Posterior vena cava (tissue), 2 donors: ENCODE results near the gene SCN1A. TPM values are rescaled to one million over a fixed set of nuclear protein-coding genes. Genes with fewer than 3 reads are reported as not detected.
"Not testable (repeated sequence)": the region's sequence is repeated elsewhere in the genome, so short reads cannot be mapped to it uniquely, and the experiment has no call there.

Experiments used
- DNase-seq: peaks from one replicate; pipeline ENCODE4 v3.0.0-alpha.2; 2020; ENCODE audit warnings: low spot score
- intact Hi-C, 2 donors: fragments of 100-400 bp; cut with DNase I; formaldehyde crosslinking; loops; one replicate each; pipeline versions ENCODE4 v1.14.1 to v1.14.2; 2022 to 2023
- total RNA-seq, 2 donors: library from RNA; stranded (reverse); fragmentation: NEBNext Ultra II Directional; extraction: Animal tissue kit (Norgen Biotek cat#: 25700); gene quantifications; one replicate each; pipeline ENCODE4 v1.2.1, GENCODE V29; 2021
- donor health status: DM: yes; HTN: yes; CAD: no.
- donor health status: DM: yes; HTN: yes; CAD: no.

Gene SCN1A
- total RNA-seq, 2 donors from 2014 or later = not detected

GRCh38 chr2:166031054-166031453 is 96.8 kb downstream of the SCN1A start:
- no peak for DNase-seq
- intact Hi-C loops = no loop called here

GRCh38 chr2:166025313-166025712 is 102.5 kb downstream of the SCN1A start:
- no peak for DNase-seq
- intact Hi-C loops = no loop called here

GRCh38 chr2:166017208-166017607 is 110.6 kb downstream of the SCN1A start:
- intact Hi-C loops = no loop called here
- DNase-seq = no peak

- no peak for DNase-seq
Measured at GRCh38 chr2:166013878-166014277, 113.9 kb downstream of the SCN1A start.

GRCh38 chr2:166011660-166012059 is 116.2 kb downstream of the SCN1A start:
- DNase-seq = no peak
- intact Hi-C loops = no loop called here

More at GRCh38 chr2:166013878-166014277, 113.9 kb downstream of the SCN1A start:
- intact Hi-C loops = no loop called here

GRCh38 chr2:166000401-166000800 is 127.4 kb downstream of the SCN1A start:
- intact Hi-C loops = no loop called here
- DNase-seq = no peak

GRCh38 chr2:165990846-165991245 is 137.0 kb downstream of the SCN1A start:
- intact Hi-C loops = no loop called here
- DNase-seq = no peak

- DNase-seq = no peak
- intact Hi-C loops = no loop called here
Measured at GRCh38 chr2:165989851-165990250, 138.0 kb downstream of the SCN1A start.

GRCh38 chr2:165985120-165985519 is 142.7 kb downstream of the SCN1A start:
- no peak for DNase-seq
- intact Hi-C loops = no loop called here

- DNase-seq, intact Hi-C loops: not testable (repeated sequence)
Measured at GRCh38 chr2:165972161-165972560, 155.7 kb downstream of the SCN1A start.

GRCh38 chr2:165970663-165971062 is 157.2 kb downstream of the SCN1A start:
- intact Hi-C loops = no loop called here

GRCh38 chr2:165969227-165969626 is 158.6 kb downstream of the SCN1A start:
- intact Hi-C loops = no loop called here
- no peak for DNase-seq

More at GRCh38 chr2:165970663-165971062, 157.2 kb downstream of the SCN1A start:
- no peak for DNase-seq

GRCh38 chr2:165967746-165968145 is 160.1 kb downstream of the SCN1A start:
- intact Hi-C loops = no loop called here
- no peak for DNase-seq

- intact Hi-C loops = no loop called here
Measured at GRCh38 chr2:165961818-165962217, 166.0 kb downstream of the SCN1A start.

GRCh38 chr2:165959371-165959770 is 168.4 kb downstream of the SCN1A start:
- DNase-seq = no peak
- intact Hi-C loops = loop anchor here (5.0 to 10.0 kb wide), 2 partner anchors 165 to 1228 kb away; partner anchors contain the start of gene SCN1A (in 2 of the 2)

More at GRCh38 chr2:165961818-165962217, 166.0 kb downstream of the SCN1A start:
- DNase-seq = no peak

- no peak for DNase-seq
- intact Hi-C loops = loop anchor here (5.0 to 10.0 kb wide), 2 partner anchors 166 to 1229 kb away; partner anchors contain the start of gene SCN1A (in 2 of the 2)
Measured at GRCh38 chr2:165958313-165958960, 169.4 kb downstream of the SCN1A start.

GRCh38 chr2:165957030-165957675 is 170.7 kb downstream of the SCN1A start:
- intact Hi-C loops = loop anchor here (5.0 to 10.0 kb wide), 2 partner anchors 168 to 1230 kb away; partner anchors contain the start of gene SCN1A (in 2 of the 2)
- DNase-seq = no peak

GRCh38 chr2:165953655-165954606 is 173.9 kb downstream of the SCN1A start, which contains the start of gene TTC21B:
TTC21B (minus strand) TSS chr2:165953776; CDS start chr2:165953705, 71 bp downstream.
- intact Hi-C loops = loop anchor here (10.0 kb wide), 1 partner anchor 171 kb away; the partner anchor contains the start of gene SCN1A (in 2 of the 2)
- peak; percentile 97 for DNase-seq

GRCh38 chr2:165953306-165953654 is 174.5 kb downstream of the SCN1A start:
- intact Hi-C loops = loop anchor here (10.0 kb wide), 1 partner anchor 172 kb away; the partner anchor contains the start of gene SCN1A (in 2 of the 2)

More at GRCh38 chr2:165953306-165953654, 174.5 kb downstream of the SCN1A start:
- no peak for DNase-seq
